Keratinocyte (primary cell): ENCODE data around the gene KCNE1. TPM values are rescaled to one million over a fixed set of nuclear protein-coding genes. Genes with fewer than 3 reads are reported as not detected.

Experiments used
- DNase-seq: peaks from one replicate; pipeline ENCODE4 v3.0.0-alpha.2; 2011; ENCODE audit warnings: low read depth, missing footprints, low spot score
- FAIRE-seq: peaks from 2 replicates; lab custom pipeline; 2011; peaks lifted over from hg19 to GRCh38; lab: Jason Lieb, UNC
- H2AFZ ChIP-seq: 2 replicates; pipeline ENCODE4 v1.6.0; 2012; ENCODE audit warnings: low read length, control low read depth, inconsistent platforms; ENCODE audit not compliant: control insufficient read depth
- H3K27ac ChIP-seq: 2 replicates; pipeline ENCODE4 v1.5.1; 2011; ENCODE audit warnings: low read length; ENCODE audit not compliant: control insufficient read depth, insufficient read depth
- H3K27me3 ChIP-seq: 3 replicates; pipeline ENCODE4 v1.6.0; 2011; ENCODE audit warnings: low read length; ENCODE audit not compliant: control insufficient read depth, insufficient read depth; ENCODE audit errors: extremely low read depth
- H3K36me3 ChIP-seq, 2 experiments: 2 replicates in 1 of 2; 3 replicates in 1 of 2; pipeline ENCODE4 v1.5.1; 2011; ENCODE audit warnings: low read length in 2 of 2, mild to moderate bottlenecking in 1 of 2; ENCODE audit not compliant: control insufficient read depth in 2 of 2, insufficient read depth in 2 of 2; ENCODE audit errors: extremely low read depth in 1 of 2
- H3K4me1 ChIP-seq: 3 replicates; pipeline ENCODE4 v1.5.1; 2011; ENCODE audit warnings: low read length; ENCODE audit not compliant: control insufficient read depth, insufficient read depth; ENCODE audit errors: extremely low read depth
- H3K4me2 ChIP-seq: 3 replicates; pipeline ENCODE4 v1.6.0; 2011; ENCODE audit warnings: low read depth, low read length; ENCODE audit not compliant: control insufficient read depth, insufficient read depth; ENCODE audit errors: extremely low read depth
- H3K4me3 ChIP-seq, 3 experiments: fragments of 200-600 bp in 1 of 3; sonication (generic) in 1 of 3; 2 replicates in 2 of 3; 3 replicates in 1 of 3; pipeline ENCODE4 v1.5.1; 2011 to 2016; ENCODE audit warnings: low read length in 3 of 3, mild to moderate bottlenecking in 3 of 3, control low read depth in 2 of 3, inconsistent platforms in 1 of 3, low read depth in 1 of 3, mixed read lengths in 1 of 3, mixed run types in 1 of 3, moderate library complexity in 1 of 3; ENCODE audit not compliant: control insufficient read depth in 2 of 3, insufficient read depth in 2 of 3; ENCODE audit errors: extremely low read depth in 1 of 3
- H3K79me2 ChIP-seq: 2 replicates; pipeline ENCODE4 v1.6.0; 2012; ENCODE audit warnings: low read length; ENCODE audit not compliant: control insufficient read depth, insufficient read depth
- H3K9ac ChIP-seq: 3 replicates; pipeline ENCODE4 v1.6.0; 2011; ENCODE audit warnings: low read length; ENCODE audit not compliant: control insufficient read depth, insufficient read depth; ENCODE audit errors: extremely low read depth
- H3K9me1 ChIP-seq: 3 replicates; pipeline ENCODE4 v1.6.0; 2011; ENCODE audit warnings: low read length; ENCODE audit not compliant: control insufficient read depth, insufficient read depth; ENCODE audit errors: extremely low read depth
- H3K9me3 ChIP-seq: 2 replicates; pipeline ENCODE4 v1.5.1; 2012; ENCODE audit warnings: low read depth, low read length; ENCODE audit not compliant: control insufficient read depth
- H4K20me1 ChIP-seq: 3 replicates; pipeline ENCODE4 v1.6.0; 2011; ENCODE audit warnings: low read length; ENCODE audit not compliant: control insufficient read depth, insufficient read depth; ENCODE audit errors: extremely low read depth
- EZH2 ChIP-seq: IDR thresholded peaks from one replicate; pipeline ENCODE4 v1.6.1; 2012; ENCODE audit warnings: inconsistent platforms, mild to moderate bottlenecking, low read length, moderate library complexity
- dilution Hi-C: fragments of 300-500 bp; cut with MboI; formaldehyde crosslinking; loops from one replicate; pipeline ENCODE4 v1.7.0; 2020; ENCODE audit warnings: low sequenced_read_pairs; ENCODE audit not compliant: extremely low pct_ligation_motif_present
- polyA plus RNA-seq, 5 experiments: library from polyadenylated mRNA; depleted of rRNA in 3 of 5; stranded (reverse) in 3 of 5; stranded (forward) in 1 of 5; unstranded in 1 of 5; fragments of >200 nt; gene quantifications; 1 replicate in 1 of 5; 2 replicates in 3 of 5; 3 replicates in 1 of 5; pipeline versions ENCODE4 v1.2.1 to v1.2.3, GENCODE V29; 2011 to 2012; ENCODE audit warnings: missing spikeins in 2 of 5, low read depth in 1 of 5, low replicate concordance in 1 of 5
- TF ChIP-seq, protein P1 (sequence below), 3 experiments: IDR thresholded peaks in 1 of 3; conservative IDR thresholded peaks in 1 of 3; optimal IDR thresholded peaks in 1 of 3; 2 replicates in 2 of 3; 3 replicates in 1 of 3; pipeline versions ENCODE3 to v1.5.1; 2011; ENCODE audit warnings: low read length in 3 of 3, mild to moderate bottlenecking in 3 of 3, moderate library complexity in 2 of 3, control low read depth in 1 of 3, inconsistent platforms in 1 of 3; ENCODE audit not compliant: insufficient read depth in 2 of 3; ENCODE audit errors: extremely low read depth in 1 of 3

KCNE1 gene
- polyA plus RNA-seq, 1 donor (not counting 4 experiments of a cell fraction or from before 2014, with no cell fraction given): 0.08 TPM

DNA sequence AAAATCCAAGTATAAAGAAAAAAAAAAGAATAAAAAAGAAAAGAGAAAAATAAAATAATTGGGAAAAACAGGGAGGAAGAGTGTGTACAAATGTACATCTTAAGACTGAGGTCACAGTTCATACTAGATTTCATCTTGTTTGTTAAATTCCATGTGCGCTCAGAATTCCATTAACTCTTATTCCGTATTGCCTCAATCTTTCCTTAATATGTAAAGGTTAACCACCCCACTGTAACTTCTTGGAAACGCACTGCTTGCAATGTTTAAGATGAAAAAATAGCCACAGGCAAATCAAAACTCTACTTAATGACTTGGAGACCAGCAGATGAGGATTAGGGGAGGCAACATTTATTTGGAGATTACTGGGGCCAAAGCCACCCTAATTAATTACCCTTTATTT lies 23.9 kb upstream of the KCNE1 start:
- dilution Hi-C loops: no loop called here
- Histone ChIP-seq H3K27ac (no peak overlapping the region), H3K9me1 (no peaks in the 10 kb centered on the region), H3K4me1 (peaks cover 10% of the 10 kb centered on the region), H4K20me1 (no peaks in the 10 kb centered on the region), H3K9me3 (no peaks in the 10 kb centered on the region), H3K36me3 (no peaks in the 10 kb centered on the region), H3K4me3 (no peak overlapping the region), H3K27me3 (no peaks in the 10 kb centered on the region), H3K4me2 (no peak overlapping the region), H3K9ac (no peak overlapping the region), H2AFZ (no peak overlapping the region), H3K79me2 (no peaks in the 10 kb centered on the region)
- DNase-seq (no peak), FAIRE-seq (no peak)
- no peak for TF ChIP-seq EZH2
- TF ChIP-seq, protein P1, sequence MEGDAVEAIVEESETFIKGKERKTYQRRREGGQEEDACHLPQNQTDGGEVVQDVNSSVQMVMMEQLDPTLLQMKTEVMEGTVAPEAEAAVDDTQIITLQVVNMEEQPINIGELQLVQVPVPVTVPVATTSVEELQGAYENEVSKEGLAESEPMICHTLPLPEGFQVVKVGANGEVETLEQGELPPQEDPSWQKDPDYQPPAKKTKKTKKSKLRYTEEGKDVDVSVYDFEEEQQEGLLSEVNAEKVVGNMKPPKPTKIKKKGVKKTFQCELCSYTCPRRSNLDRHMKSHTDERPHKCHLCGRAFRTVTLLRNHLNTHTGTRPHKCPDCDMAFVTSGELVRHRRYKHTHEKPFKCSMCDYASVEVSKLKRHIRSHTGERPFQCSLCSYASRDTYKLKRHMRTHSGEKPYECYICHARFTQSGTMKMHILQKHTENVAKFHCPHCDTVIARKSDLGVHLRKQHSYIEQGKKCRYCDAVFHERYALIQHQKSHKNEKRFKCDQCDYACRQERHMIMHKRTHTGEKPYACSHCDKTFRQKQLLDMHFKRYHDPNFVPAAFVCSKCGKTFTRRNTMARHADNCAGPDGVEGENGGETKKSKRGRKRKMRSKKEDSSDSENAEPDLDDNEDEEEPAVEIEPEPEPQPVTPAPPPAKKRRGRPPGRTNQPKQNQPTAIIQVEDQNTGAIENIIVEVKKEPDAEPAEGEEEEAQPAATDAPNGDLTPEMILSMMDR (optimal IDR thresholded peaks at IDR 0.05 in 1 of 3, IDR thresholded peaks at IDR 0.05 in 1 of 3, conservative IDR thresholded peaks at IDR 0.05 in 1 of 3; ENCODE audit: extremely low read depth in 1 of 3, insufficient read depth in 2 of 3, low read length in 3 of 3): no peak

DNA sequence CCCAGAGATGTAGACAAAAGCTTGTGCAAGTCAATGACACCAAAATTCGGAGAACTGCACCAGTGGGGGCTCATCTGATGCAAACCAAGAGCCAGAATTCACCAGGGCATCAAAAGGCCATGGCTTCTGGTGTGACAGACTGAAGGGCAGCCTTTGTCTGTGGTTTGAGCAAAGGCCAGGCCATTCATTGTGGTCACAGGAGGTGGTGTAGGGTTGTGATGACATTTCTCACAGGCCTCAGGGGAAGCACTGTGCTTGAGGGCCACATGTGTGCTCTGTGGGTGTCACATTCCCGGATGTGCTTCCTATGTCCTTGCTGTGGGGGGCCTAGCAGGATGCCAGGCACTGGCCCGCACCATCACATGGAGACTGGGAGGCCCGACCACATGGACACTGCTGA lies 22.5 kb upstream of the KCNE1 start:
- Histone ChIP-seq H3K79me2 (no peaks in the 10 kb centered on the region), H3K36me3 (no peaks in the 10 kb centered on the region), H3K4me1 (peaks cover 10% of the 10 kb centered on the region), H3K27ac (no peak overlapping the region), H4K20me1 (no peaks in the 10 kb centered on the region), H3K9me1 (no peaks in the 10 kb centered on the region), H3K4me2 (no peak overlapping the region), H3K9ac (no peak overlapping the region), H3K4me3 (no peak overlapping the region), H3K27me3 (no peaks in the 10 kb centered on the region), H2AFZ (no peak overlapping the region), H3K9me3 (no peaks in the 10 kb centered on the region)
- TF ChIP-seq EZH2: no peak
- TF ChIP-seq, protein P1 (optimal IDR thresholded peaks at IDR 0.05 in 1 of 3, IDR thresholded peaks at IDR 0.05 in 1 of 3, conservative IDR thresholded peaks at IDR 0.05 in 1 of 3; ENCODE audit: extremely low read depth in 1 of 3, insufficient read depth in 2 of 3, low read length in 3 of 3): no peak
- dilution Hi-C loops: no loop called here
- FAIRE-seq (no peak), DNase-seq (no peak)
